NOMO-1 (cell line): ENCODE results near the gene ADGRG1.

Experiments used
- DNase-seq, 2 experiments: peaks; one replicate each; lab custom pipeline; 2025; ENCODE audit not compliant: unreplicated experiment in 2 of 2; lab: John Stamatoyannopoulos, UW

The ADGRG1 gene

GRCh38 chr16:57619606-57620334 lies 8.7 kb upstream of the ADGRG1 start:
- no peak for DNase-seq

GRCh38 chr16:57620335-57621231 lies 7.8 kb upstream of the ADGRG1 start:
- no peak for DNase-seq

GRCh38 chr16:57621521-57622271 lies 6.7 kb upstream of the ADGRG1 start:
- no peak for DNase-seq

GRCh38 chr16:57622361-57623250 lies 5.8 kb upstream of the ADGRG1 start:
- no peak for DNase-seq

- DNase-seq = no peak
Measured at GRCh38 chr16:57623251-57624043, 5.0 kb upstream of the ADGRG1 start.

- no peak for DNase-seq
Measured at GRCh38 chr16:57624044-57624688, 4.3 kb upstream of the ADGRG1 start.

- DNase-seq = no peak
Measured at GRCh38 chr16:57624806-57625500, 3.5 kb upstream of the ADGRG1 start.

- DNase-seq = no peak
Measured at GRCh38 chr16:57626420-57627170, 1.8 kb upstream of the ADGRG1 start.

GRCh38 chr16:57627184-57627871 lies 1.1 kb upstream of the ADGRG1 start:
- DNase-seq = no peak

- no peak for DNase-seq
Measured at GRCh38 chr16:57628783-57629293, 408 bp downstream of the ADGRG1 start.

- DNase-seq = no peak
Measured at GRCh38 chr16:57629516-57630406, 1.3 kb downstream of the ADGRG1 start.

- no peak for DNase-seq
Measured at GRCh38 chr16:57630407-57630797, 2.0 kb downstream of the ADGRG1 start.

GRCh38 chr16:57630931-57631845 lies 2.8 kb downstream of the ADGRG1 start:
- DNase-seq = no peak

GRCh38 chr16:57632568-57632967 lies 4.1 kb downstream of the ADGRG1 start:
- DNase-seq = no peak
